Tibial nerve (tissue), 4 donors: ENCODE results near the gene DNM3. TPM values are rescaled to one million over a fixed set of nuclear protein-coding genes. Genes with fewer than 3 reads are reported as not detected.

Experiments used
- DNase-seq, 2 donors: peaks; one replicate each; pipeline ENCODE4 v3.0.0-alpha.2; 2019; ENCODE audit warnings: low spot score in 2 of 2
- H3K27ac ChIP-seq, 4 donors: fragments of 200-600 bp; sonication (generic) in 3 of 4; one replicate each; pipeline ENCODE4 v1.5.1; 2017 to 2019; ENCODE audit warnings: mild to moderate bottlenecking in 1 of 4
- H3K27me3 ChIP-seq, 2 donors: fragments of 200-600 bp; sonication (generic) in 1 of 2; one replicate each; pipeline versions ENCODE4 v1.5.1 to v1.6.0; 2017 to 2019
- H3K36me3 ChIP-seq, 3 donors: fragments of 200-600 bp; sonication (generic); one replicate each; pipeline ENCODE4 v1.5.1; 2018 to 2019
- H3K4me1 ChIP-seq, 4 donors: fragments of 200-600 bp; sonication (generic) in 3 of 4; one replicate each; pipeline ENCODE4 v1.5.1; 2017 to 2019
- H3K4me3 ChIP-seq, 4 donors: fragments of 200-600 bp; sonication (generic) in 3 of 4; one replicate each; pipeline ENCODE4 v1.5.1; 2017 to 2019; ENCODE audit warnings: mild to moderate bottlenecking in 1 of 4, moderate library complexity in 1 of 4
- H3K9me3 ChIP-seq, 4 donors: fragments of 200-600 bp; sonication (generic) in 3 of 4; one replicate each; pipeline ENCODE4 v1.5.1; 2017 to 2019
- CTCF ChIP-seq, 5 experiments: fragments of 200-600 bp in 3 of 5; fragments of 450-650 bp in 2 of 5; sonication (generic) in 3 of 5; IDR thresholded peaks; one replicate each; pipeline ENCODE4 v1.5.1; 2016 to 2019; ENCODE audit warnings: antibody characterized with exemption in 5 of 5, mild to moderate bottlenecking in 3 of 5, moderate library complexity in 2 of 5
- EP300 ChIP-seq, 2 donors: sonication (generic); formaldehyde crosslinking; IDR thresholded peaks; one replicate each; pipeline ENCODE4 v1.6.1; 2017; ENCODE audit warnings: antibody characterized with exemption in 2 of 2, mild to moderate bottlenecking in 1 of 2
- POLR2A ChIP-seq, 2 donors: fragments of 450-650 bp; IDR thresholded peaks; one replicate each; pipeline ENCODE4 v1.6.1; 2017; ENCODE audit warnings: antibody characterized with exemption in 2 of 2, mild to moderate bottlenecking in 2 of 2, moderate library complexity in 2 of 2
- WGBS, 2 donors: methylation state at CpG; one replicate each; pipeline ENCODE4 v1.1.5; 2018; 5-methylcytosine and 5-hydroxymethylcytosine counted together
- total RNA-seq, 4 donors: library from RNA; depleted of rRNA; stranded (reverse); fragments of >200 nt; gene quantifications; one replicate each; pipeline ENCODE4 v1.1.0, GENCODE V29; 2016

The DNM3 gene
- total RNA-seq, 4 donors from 2014 or later = 9.8 to 15.3 (median 12.3) TPM

GRCh38 chr1:172003766-172004530, 162.7 kb downstream of the DNM3 start:
- Histone ChIP-seq H3K36me3 (no peaks in the 10 kb centered on the region), H3K9me3 (no peaks in the 10 kb centered on the region), H3K27ac (peak overlapping the region in 1 of 4 donors; percentile 2), H3K4me1 (peaks cover 0 to 16% (median 0%) of the 10 kb centered on the region in 4 donors), H3K4me3 (no peak overlapping the region), H3K27me3 (no peaks in the 10 kb centered on the region)
- no peak for DNase-seq
- WGBS, 2 donors = 87 to 88% methylated on average over 3 of the region's 3 CpGs
- no peak for TF ChIP-seq EP300 (IDR thresholded peaks at IDR 0.05)
- TF ChIP-seq CTCF (IDR thresholded peaks at IDR 0.05) = no peak
- no peak for TF ChIP-seq POLR2A (IDR thresholded peaks at IDR 0.05)

- TF ChIP-seq POLR2A (IDR thresholded peaks at IDR 0.05) (no peak), EP300 (IDR thresholded peaks at IDR 0.05) (no peak), CTCF (IDR thresholded peaks at IDR 0.05) (no peak)
- DNase-seq = no peak
- H3K27me3 ChIP-seq = no peaks in the 10 kb centered on the region
- H3K27ac ChIP-seq = no peak overlapping the region
- H3K4me1 ChIP-seq = peaks cover 0 to 16% (median 0%) of the 10 kb centered on the region in 4 donors
- no peaks in the 10 kb centered on the region for H3K36me3 ChIP-seq
- H3K9me3 ChIP-seq = no peaks in the 10 kb centered on the region
- no peak overlapping the region for H3K4me3 ChIP-seq
Observed at GRCh38 chr1:172004671-172005070, 163.4 kb downstream of the DNM3 start.

- WGBS, 2 donors = 67 to 90% methylated on average over 1 of the region's 1 CpG
Observed at GRCh38 chr1:172005856-172006255, 164.6 kb downstream of the DNM3 start.

GRCh38 chr1:172006660-172007059, 165.4 kb downstream of the DNM3 start:
- no peaks in the 10 kb centered on the region for H3K27me3 ChIP-seq
- peaks cover 0 to 16% (median 0%) of the 10 kb centered on the region in 4 donors for H3K4me1 ChIP-seq
- H3K9me3 ChIP-seq = peaks cover 0 to 12% (median 2%) of the 10 kb centered on the region in 4 donors
- H3K4me3 ChIP-seq = no peak overlapping the region
- H3K27ac ChIP-seq = no peak overlapping the region
- TF ChIP-seq EP300 (IDR thresholded peaks at IDR 0.05) (no peak), CTCF (IDR thresholded peaks at IDR 0.05) (no peak), POLR2A (IDR thresholded peaks at IDR 0.05) (no peak)
- no peaks in the 10 kb centered on the region for H3K36me3 ChIP-seq
- DNase-seq = no peak

More at GRCh38 chr1:172005856-172006255, 164.6 kb downstream of the DNM3 start:
- Histone ChIP-seq H3K9me3 (peaks cover 0 to 9% (median 0%) of the 10 kb centered on the region in 4 donors), H3K4me3 (no peak overlapping the region), H3K27ac (no peak overlapping the region), H3K27me3 (no peaks in the 10 kb centered on the region), H3K36me3 (no peaks in the 10 kb centered on the region), H3K4me1 (peaks cover 0 to 16% (median 0%) of the 10 kb centered on the region in 4 donors)
- TF ChIP-seq EP300 (IDR thresholded peaks at IDR 0.05) (no peak), POLR2A (IDR thresholded peaks at IDR 0.05) (no peak), CTCF (IDR thresholded peaks at IDR 0.05) (no peak)
- no peak for DNase-seq

- DNase-seq = no peak
- H3K36me3 ChIP-seq = no peaks in the 10 kb centered on the region
- H3K9me3 ChIP-seq = peaks cover 0 to 5% (median 1%) of the 10 kb centered on the region in 4 donors
- 39 to 88% methylated on average over 1 of the region's 1 CpG for WGBS, 2 donors
- H3K27ac ChIP-seq = no peak overlapping the region
- TF ChIP-seq POLR2A (IDR thresholded peaks at IDR 0.05) (no peak), CTCF (IDR thresholded peaks at IDR 0.05) (no peak), EP300 (IDR thresholded peaks at IDR 0.05) (no peak)
- no peaks in the 10 kb centered on the region for H3K4me1 ChIP-seq
- H3K27me3 ChIP-seq = no peaks in the 10 kb centered on the region
- H3K4me3 ChIP-seq = no peak overlapping the region
Observed at GRCh38 chr1:172018727-172019311, 177.5 kb downstream of the DNM3 start.
